A549 (cell line): ENCODE data around the gene UPK1A. TPM values are rescaled to one million over a fixed set of nuclear protein-coding genes. Genes with fewer than 3 reads are reported as not detected.

ENCODE experiments used
- ATOH8 ChIP-seq: fragments of 250-450 bp; sonication (Bioruptor Pico); IDR thresholded peaks from 2 replicates; pipeline ENCODE4 v1.5.0; 2020; ENCODE audit warnings: low read depth, mild to moderate bottlenecking, moderate library complexity
- BHLHE40 ChIP-seq: IDR thresholded peaks from 2 replicates; pipeline ENCODE4 v1.6.1; 2012; ENCODE audit warnings: low read depth, low read length, inconsistent platforms
- CBX8 ChIP-seq: fragments of 200-600 bp; sonication (generic); IDR thresholded peaks from 2 replicates; pipeline ENCODE4 v1.6.1; 2016
- CEBPB ChIP-seq, 2 experiments: fragments of >200 bp in 1 of 2; sonication (Bioruptor Twin) in 1 of 2; formaldehyde crosslinking in 1 of 2; IDR thresholded peaks; 2 replicates each; pipeline ENCODE4 v1.6.1; 2012 to 2016
- CHD2 ChIP-seq: fragments of 150-350 bp; IDR thresholded peaks from 2 replicates; pipeline ENCODE4 v1.6.1; 2014; ENCODE audit warnings: low read length; ENCODE audit not compliant: partially characterized antibody
- CHD4 ChIP-seq: fragments of 200-600 bp; sonication (generic); IDR thresholded peaks from 2 replicates; pipeline ENCODE4 v1.6.1; 2016; ENCODE audit warnings: antibody characterized with exemption, mild to moderate bottlenecking, borderline replicate concordance
- EHF ChIP-seq: fragments of 250-450 bp; sonication (Bioruptor Pico); IDR thresholded peaks from 2 replicates; pipeline ENCODE4 v1.5.0; 2020; ENCODE audit warnings: mild to moderate bottlenecking
- ELK1 ChIP-seq: fragments of 150-350 bp; IDR thresholded peaks from 2 replicates; pipeline ENCODE4 v1.6.1; 2014; ENCODE audit warnings: low read depth, mild to moderate bottlenecking, low read length
- ESRRA ChIP-seq: fragments of 150-350 bp; IDR thresholded peaks from 2 replicates; pipeline ENCODE4 v1.6.1; 2014; ENCODE audit warnings: mild to moderate bottlenecking, low read length, borderline replicate concordance
- FOSB ChIP-seq: fragments of 250-450 bp; sonication (Bioruptor Pico); IDR thresholded peaks from 2 replicates; pipeline ENCODE4 v1.5.0; 2020; ENCODE audit warnings: mild to moderate bottlenecking, moderate library complexity
- GATA3 ChIP-seq: IDR thresholded peaks from 2 replicates; pipeline ENCODE4 v1.6.1; 2012; ENCODE audit warnings: borderline replicate concordance
- HDAC2 ChIP-seq: fragments of 200-600 bp; sonication (generic); IDR thresholded peaks from 2 replicates; pipeline ENCODE4 v1.6.1; 2016
- HES2 ChIP-seq: fragments of >200 bp; sonication (Bioruptor Twin); formaldehyde crosslinking; IDR thresholded peaks from 2 replicates; pipeline ENCODE4 v1.6.1; 2016
- HEYL ChIP-seq: fragments of 250-450 bp; sonication (Bioruptor Pico); IDR thresholded peaks from 2 replicates; pipeline ENCODE4 v1.8.0; 2021; ENCODE audit warnings: mild to moderate bottlenecking, moderate library complexity
- HOXA7 ChIP-seq: fragments of 250-450 bp; sonication (Bioruptor Pico); IDR thresholded peaks from 2 replicates; pipeline ENCODE4 v1.5.0; 2020; ENCODE audit warnings: mild to moderate bottlenecking, moderate library complexity
- HOXB13 ChIP-seq: fragments of 250-450 bp; sonication (Bioruptor Pico); IDR thresholded peaks from 2 replicates; pipeline ENCODE4 v1.5.0; 2020; ENCODE audit warnings: low read depth, mild to moderate bottlenecking, moderate library complexity
- HOXB5 ChIP-seq: fragments of 250-450 bp; sonication (Bioruptor Pico); IDR thresholded peaks from 2 replicates; pipeline ENCODE4 v1.5.0; 2020; ENCODE audit warnings: mild to moderate bottlenecking, moderate library complexity
- JUN ChIP-seq, 2 experiments: fragments of >200 bp; sonication (Bioruptor Twin); formaldehyde crosslinking; IDR thresholded peaks; 2 replicates in 1 of 2; 3 replicates in 1 of 2; pipeline ENCODE4 v1.6.1; 2016 to 2017
- JUNB ChIP-seq: fragments of >200 bp; sonication (Bioruptor Twin); formaldehyde crosslinking; IDR thresholded peaks from 2 replicates; pipeline ENCODE4 v1.6.1; 2016
- KDM1A ChIP-seq: fragments of 200-600 bp; sonication (generic); IDR thresholded peaks from 2 replicates; pipeline ENCODE4 v1.6.1; 2016; ENCODE audit warnings: low read depth, mild to moderate bottlenecking
- KDM5A ChIP-seq: fragments of 200-600 bp; sonication (generic); IDR thresholded peaks from 2 replicates; pipeline ENCODE4 v1.6.1; 2016; ENCODE audit warnings: antibody characterized with exemption, mild to moderate bottlenecking
- MAFK ChIP-seq: fragments of 450-650 bp; IDR thresholded peaks from 2 replicates; pipeline ENCODE4 v1.6.1; 2014; ENCODE audit not compliant: partially characterized antibody
- MAX ChIP-seq: IDR thresholded peaks from 2 replicates; pipeline ENCODE4 v1.6.1; 2012
- MAZ ChIP-seq: fragments of 150-350 bp; IDR thresholded peaks from 2 replicates; pipeline ENCODE4 v1.6.1; 2014; ENCODE audit warnings: antibody characterized with exemption, low read depth, low read length, borderline replicate concordance
- MYC ChIP-seq: IDR thresholded peaks from 2 replicates; pipeline ENCODE4 v1.6.1; 2012; ENCODE audit warnings: mild to moderate bottlenecking, inconsistent platforms, low read length, improper control_type of control experiment, borderline replicate concordance
- NFE2L2 ChIP-seq: fragments of 150-350 bp; conservative IDR thresholded peaks from 2 replicates; pipeline ENCODE4 v1.6.1; 2014; ENCODE audit warnings: low read length
- NPAS2 ChIP-seq: fragments of 250-450 bp; sonication (Bioruptor Pico); IDR thresholded peaks from 2 replicates; pipeline ENCODE4 v1.8.0; 2022; ENCODE audit warnings: mild to moderate bottlenecking, moderate library complexity, borderline replicate concordance
- PHF8 ChIP-seq: fragments of 200-600 bp; sonication (generic); IDR thresholded peaks from 2 replicates; pipeline ENCODE4 v1.6.1; 2016; ENCODE audit warnings: low read depth, mild to moderate bottlenecking, antibody characterized with exemption, moderate library complexity, borderline replicate concordance
- RAD21 ChIP-seq, 2 experiments: fragments of >200 bp in 1 of 2; sonication (Bioruptor Twin) in 1 of 2; formaldehyde crosslinking in 1 of 2; IDR thresholded peaks in 1 of 2; conservative IDR thresholded peaks in 1 of 2; 2 replicates in 1 of 2; 3 replicates in 1 of 2; pipeline ENCODE4 v1.6.1; 2012 to 2018; ENCODE audit warnings: inconsistent platforms in 1 of 2
- RFX5 ChIP-seq: fragments of 450-650 bp; IDR thresholded peaks from 2 replicates; pipeline ENCODE4 v1.7.1; 2014; ENCODE audit warnings: antibody characterized with exemption, mild to moderate bottlenecking, moderate library complexity
- RNF2 ChIP-seq: fragments of 200-600 bp; sonication (generic); IDR thresholded peaks from 2 replicates; pipeline ENCODE4 v1.6.1; 2016; ENCODE audit warnings: low read depth, mild to moderate bottlenecking, antibody characterized with exemption, moderate library complexity, borderline replicate concordance
- SMC3 ChIP-seq: fragments of >200 bp; sonication (Bioruptor Twin); formaldehyde crosslinking; IDR thresholded peaks from 3 replicates; pipeline ENCODE4 v1.6.1; 2018; ENCODE audit warnings: inconsistent platforms
- SREBF2 ChIP-seq: fragments of 450-650 bp; IDR thresholded peaks from 2 replicates; pipeline ENCODE4 v1.6.1; 2014; ENCODE audit warnings: mild to moderate bottlenecking, moderate library complexity
- USF2 ChIP-seq: fragments of 450-650 bp; IDR thresholded peaks from 2 replicates; pipeline ENCODE4 v1.6.1; 2014; ENCODE audit warnings: antibody characterized with exemption
- ZC3H11A ChIP-seq: fragments of 450-650 bp; IDR thresholded peaks from 2 replicates; pipeline ENCODE4 v1.6.1; 2014; ENCODE audit warnings: antibody characterized with exemption, mild to moderate bottlenecking
- ZFP36 ChIP-seq: fragments of 450-650 bp; IDR thresholded peaks from 2 replicates; pipeline ENCODE4 v1.6.1; 2014; ENCODE audit warnings: borderline replicate concordance; ENCODE audit not compliant: partially characterized antibody
- ZNF302 ChIP-seq: fragments of 250-450 bp; sonication (Bioruptor Pico); IDR thresholded peaks from 2 replicates; pipeline ENCODE4 v1.9.0; 2021; ENCODE audit warnings: inconsistent platforms, mild to moderate bottlenecking, moderate library complexity
- ZSCAN20 ChIP-seq: fragments of 250-450 bp; sonication (Bioruptor Pico); IDR thresholded peaks from 2 replicates; pipeline ENCODE4 v1.8.0; 2022; ENCODE audit warnings: mild to moderate bottlenecking, moderate library complexity
- polyA plus RNA-seq, 4 experiments: library from polyadenylated mRNA; depleted of rRNA in 3 of 4; stranded (reverse); fragments of >200 nt; fragmentation: RNase III in 1 of 4; extraction: RNeasy Plus Mini Kit Qiagen cat#74134 plus additional on column Dnase treatment in 1 of 4; gene quantifications; 2 replicates in 3 of 4; 3 replicates in 1 of 4; pipeline ENCODE4 v1.2.3, GENCODE V29; 2011 to 2017
- TF ChIP-seq, protein P1 (sequence below): IDR thresholded peaks from 2 replicates; pipeline ENCODE4 v1.6.1; 2012; ENCODE audit warnings: low read depth, borderline replicate concordance
- TF ChIP-seq, protein P2 (sequence below): IDR thresholded peaks from 2 replicates; pipeline ENCODE4 v1.6.1; 2012

UPK1A gene
- polyA plus RNA-seq, 2 of the 4 experiments (the other 2 are of a cell fraction): 0.44 to 0.78 TPM

- TF ChIP-seq USF2: no peak
- no peak for TF ChIP-seq ZNF302 (CRISPR knock-in tag)
- TF ChIP-seq GATA3: no peak; the same call in 1 of the 2 replicates
- no peak for TF ChIP-seq HEYL (CRISPR knock-in tag)
- TF ChIP-seq ZFP36: no peak
- TF ChIP-seq HOXA7 (CRISPR knock-in tag): no peak
- peak; percentile 81 for TF ChIP-seq MAX
- TF ChIP-seq HOXB13 (CRISPR knock-in tag): no peak
- TF ChIP-seq RNF2: no peak
- no peak for TF ChIP-seq SMC3
- peak; percentile 80 for TF ChIP-seq PHF8
- no peak; the same call in 1 of the 2 replicates for TF ChIP-seq EHF (CRISPR knock-in tag)
- TF ChIP-seq, protein P1, sequence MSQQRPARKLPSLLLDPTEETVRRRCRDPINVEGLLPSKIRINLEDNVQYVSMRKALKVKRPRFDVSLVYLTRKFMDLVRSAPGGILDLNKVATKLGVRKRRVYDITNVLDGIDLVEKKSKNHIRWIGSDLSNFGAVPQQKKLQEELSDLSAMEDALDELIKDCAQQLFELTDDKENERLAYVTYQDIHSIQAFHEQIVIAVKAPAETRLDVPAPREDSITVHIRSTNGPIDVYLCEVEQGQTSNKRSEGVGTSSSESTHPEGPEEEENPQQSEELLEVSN: no peak; the same call in 1 of the 2 replicates
- peak; percentile 60 for TF ChIP-seq CHD2
- peak; percentile 74 for TF ChIP-seq MYC
- no peak for TF ChIP-seq NFE2L2
- TF ChIP-seq NPAS2 (CRISPR knock-in tag): no peak
- TF ChIP-seq CBX8: no peak
- 0 out of 2 replicates have a peak, but pooled peaks have one; percentile 10 for TF ChIP-seq ESRRA
- TF ChIP-seq ATOH8: no peak
- TF ChIP-seq JUNB: no peak
- TF ChIP-seq HES2: no peak
- TF ChIP-seq KDM5A: peak; percentile 97
- no peak for TF ChIP-seq SREBF2
- TF ChIP-seq ZSCAN20 (CRISPR knock-in tag): no peak
- TF ChIP-seq RFX5: peak; percentile 95
- peak; percentile 93; a peak in 4 of 5 replicates for TF ChIP-seq JUN (IDR thresholded peaks at IDR 0.05)
- no peak for TF ChIP-seq ZC3H11A
- TF ChIP-seq CEBPB (IDR thresholded peaks at IDR 0.05): 0 out of 4 replicates have a peak, but pooled peaks of 1 of the 2 experiments have one; percentile 32
- TF ChIP-seq KDM1A: no peak
- TF ChIP-seq MAFK: no peak
- TF ChIP-seq FOSB: no peak
- TF ChIP-seq, protein P2, sequence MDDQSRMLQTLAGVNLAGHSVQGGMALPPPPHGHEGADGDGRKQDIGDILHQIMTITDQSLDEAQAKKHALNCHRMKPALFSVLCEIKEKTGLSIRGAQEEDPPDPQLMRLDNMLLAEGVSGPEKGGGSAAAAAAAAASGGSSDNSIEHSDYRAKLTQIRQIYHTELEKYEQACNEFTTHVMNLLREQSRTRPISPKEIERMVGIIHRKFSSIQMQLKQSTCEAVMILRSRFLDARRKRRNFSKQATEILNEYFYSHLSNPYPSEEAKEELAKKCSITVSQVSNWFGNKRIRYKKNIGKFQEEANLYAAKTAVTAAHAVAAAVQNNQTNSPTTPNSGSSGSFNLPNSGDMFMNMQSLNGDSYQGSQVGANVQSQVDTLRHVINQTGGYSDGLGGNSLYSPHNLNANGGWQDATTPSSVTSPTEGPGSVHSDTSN: peak; percentile 78
- no peak for TF ChIP-seq BHLHE40
- TF ChIP-seq CHD4: no peak
- TF ChIP-seq MAZ: 0 out of 2 replicates have a peak, but pooled peaks have one; percentile 84
- peak; percentile 95; the same call in 1 of the 2 replicates for TF ChIP-seq HDAC2
- no peak for TF ChIP-seq RAD21 (conservative IDR thresholded peaks at IDR 0.05 in 1 of 2, IDR thresholded peaks at IDR 0.05 in 1 of 2)
- no peak for TF ChIP-seq HOXB5 (CRISPR knock-in tag)
- no peak for TF ChIP-seq ELK1
Observed at GRCh38 chr19:35628565-35629331, 37.6 kb upstream of the UPK1A start, which contains the start of gene RBM42 (continued).
